C4-2B (cell line): ENCODE results near the gene TNFAIP8L1.
A peak's percentile ranks its signal among the peaks of the same experiment; 100 is the strongest.

Experiments
- CTCF ChIP-seq: fragments of 450-650 bp; conservative IDR thresholded peaks from 2 replicates; pipeline ENCODE4 v1.5.1; 2017; ENCODE audit warnings: mild to moderate bottlenecking
- ZFX ChIP-seq: fragments of 450-650 bp; IDR thresholded peaks from 2 replicates; pipeline ENCODE4 v1.6.1; 2017

GRCh38 chr19:4647676-4648644 is 8.6 kb downstream of the TNFAIP8L1 start:
- TF ChIP-seq CTCF = no peak
- 0 out of 2 replicates have a peak, but pooled peaks have one; percentile 10 for TF ChIP-seq ZFX
